ENCODE measurements around the gene MIPEP.
"Not testable (repeated sequence)": the region's sequence is repeated elsewhere in the genome, so short reads cannot be mapped to it uniquely, and the experiment has no call there.

MIPEP gene

DNA sequence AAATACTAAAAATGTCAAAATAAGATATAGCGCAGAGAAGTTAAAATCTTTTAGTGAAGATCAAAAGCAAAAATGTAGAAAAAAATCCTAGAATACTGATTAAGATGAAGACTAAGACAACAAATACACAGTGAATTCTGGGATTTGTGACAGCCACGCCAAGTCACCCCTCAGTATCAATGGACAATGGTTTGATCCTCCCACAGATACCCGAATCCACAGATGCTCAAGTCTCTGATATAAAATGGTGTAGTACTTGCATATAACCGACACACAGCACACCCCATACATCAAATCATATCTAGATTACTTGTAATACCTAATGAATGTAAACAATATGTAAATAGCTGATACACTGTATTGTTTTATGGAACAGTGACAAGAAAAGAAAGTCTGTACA, 5.9 kb downstream of the MIPEP start:
- no peak for DNase-seq (ENCODE audit: low read depth)
- no peak for TF ChIP-seq CTCF (conservative IDR thresholded peaks at IDR 0.05; ENCODE audit: low read depth, low read length)

GRCh38 chr13:23881402-23881800, 7.8 kb downstream of the MIPEP start:
- DNase-seq (ENCODE audit: low read depth); H3K4me3 ChIP-seq (ENCODE audit: low read length): not testable (repeated sequence)

More for the DNA sequence above, 5.9 kb downstream of the MIPEP start:
- H3K4me3 ChIP-seq (ENCODE audit: low read length), result no peak overlapping the region

DNA sequence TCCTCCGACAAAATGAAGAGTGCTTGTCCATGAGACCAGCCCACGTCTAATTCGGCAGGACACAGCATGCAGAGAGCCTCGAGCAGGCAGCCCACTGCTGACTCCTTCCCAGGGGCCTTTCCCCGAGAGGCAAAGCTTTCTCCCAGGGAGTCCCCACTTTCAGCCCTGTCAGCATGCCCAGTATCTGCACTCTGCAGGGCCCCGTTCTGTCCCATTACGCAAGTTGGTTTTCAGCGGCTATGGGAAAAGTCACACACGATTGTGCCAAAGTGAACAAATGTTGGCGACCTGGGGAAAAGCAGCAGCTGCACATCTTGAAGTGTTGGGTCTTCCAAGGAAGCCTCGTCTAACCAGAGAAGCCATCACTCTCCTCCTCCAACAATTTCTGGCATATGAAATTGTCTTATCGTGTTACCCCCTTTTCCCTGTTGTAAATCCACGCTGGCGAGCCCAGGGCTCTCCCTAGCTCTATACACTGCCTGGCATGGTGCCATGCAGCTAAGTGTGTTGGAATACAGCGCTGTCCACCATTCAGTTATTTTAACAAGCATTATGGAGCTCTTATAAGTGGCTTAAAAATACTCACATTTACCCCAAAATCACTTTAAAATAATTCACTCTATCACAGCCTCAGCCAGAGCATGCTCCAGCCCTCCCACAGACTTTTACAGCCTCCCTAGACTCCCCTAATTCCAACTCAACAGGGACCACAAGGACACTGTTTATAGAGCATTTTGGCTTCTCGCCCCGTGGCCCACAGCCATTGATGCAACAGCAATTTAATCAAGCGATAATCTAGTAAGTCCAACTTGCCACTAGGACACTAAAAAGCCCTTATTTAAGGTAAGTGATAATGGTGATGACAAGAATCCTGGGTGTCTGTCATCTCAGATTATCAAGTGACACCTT, 8.5 kb downstream of the MIPEP start:
- H3K4me3 ChIP-seq (ENCODE audit: low read length); DNase-seq (ENCODE audit: low read depth): not testable (repeated sequence)

DNA sequence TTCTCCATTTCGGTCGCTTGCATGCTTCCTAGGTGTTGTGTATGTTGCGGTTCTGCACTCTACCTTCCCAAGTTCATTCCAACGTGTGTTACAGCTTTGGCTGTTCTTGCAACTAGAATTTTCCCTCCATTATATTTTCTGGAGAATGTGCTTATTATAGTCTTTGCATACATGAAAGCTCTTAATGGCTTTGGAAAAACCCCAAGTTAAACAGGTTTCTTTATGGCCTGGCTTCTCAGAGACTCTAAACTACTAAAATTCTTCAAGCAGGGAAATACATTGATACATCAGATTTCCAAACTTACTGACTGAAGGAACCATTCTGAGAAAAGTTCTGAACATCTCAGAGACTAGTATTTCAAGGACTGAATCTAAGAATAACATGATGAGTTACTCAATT, 11.9 kb downstream of the MIPEP start:
- no peak overlapping the region for H3K4me3 ChIP-seq (ENCODE audit: low read length)
- TF ChIP-seq CTCF (conservative IDR thresholded peaks at IDR 0.05; ENCODE audit: low read depth, low read length), result no peak
- DNase-seq (ENCODE audit: low read depth), result no peak

- no peak for DNase-seq (ENCODE audit: low read depth)
- peak; percentile 57 for TF ChIP-seq CTCF (conservative IDR thresholded peaks at IDR 0.05; ENCODE audit: low read depth, low read length)
- H3K4me3 ChIP-seq (ENCODE audit: low read length), result no peak overlapping the region
These were observed 12.9 kb downstream of the MIPEP start for GRCh38 chr13:23876265-23876664.

DNA sequence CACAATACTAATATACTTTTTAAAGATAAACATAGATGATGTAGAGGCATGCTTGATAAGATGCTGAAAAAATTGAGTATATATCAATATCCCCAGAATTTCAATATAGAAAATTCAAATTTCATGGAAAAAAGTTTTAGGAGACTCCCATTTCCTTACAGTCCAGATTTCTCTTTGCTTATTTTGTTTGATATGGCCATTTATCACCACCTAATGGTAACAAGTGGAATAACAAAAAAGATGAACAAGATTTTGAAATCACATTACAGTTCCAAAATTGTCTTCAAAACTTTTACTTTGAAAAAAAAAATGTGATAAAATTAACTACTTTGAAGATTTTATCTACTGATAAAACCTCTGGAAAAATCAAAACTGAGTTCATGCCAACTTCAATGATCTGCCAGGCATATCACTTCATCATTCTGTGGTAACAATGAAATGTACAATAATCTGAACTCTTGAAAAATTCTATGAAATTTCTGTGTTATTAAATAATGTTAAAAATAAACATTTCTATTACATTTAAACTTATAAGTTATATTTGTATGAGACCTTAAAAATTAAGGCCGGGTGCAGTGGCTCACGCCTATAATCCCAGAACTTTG, 17.5 kb downstream of the MIPEP start:
- peak; percentile 39 for TF ChIP-seq CTCF (conservative IDR thresholded peaks at IDR 0.05; ENCODE audit: low read depth, low read length)
- no peak overlapping the region for H3K4me3 ChIP-seq (ENCODE audit: low read length)
- DNase-seq (ENCODE audit: low read depth), result no peak

GRCh38 chr13:23870356-23871140, 18.7 kb downstream of the MIPEP start:
- DNase-seq (ENCODE audit: low read depth), result no peak
- no peak for TF ChIP-seq CTCF (conservative IDR thresholded peaks at IDR 0.05; ENCODE audit: low read depth, low read length)
- H3K4me3 ChIP-seq (ENCODE audit: low read length), result no peak overlapping the region
